Smooth muscle cell (in vitro differentiated cells): ENCODE data around the gene LTK. TPM values are rescaled to one million over a fixed set of nuclear protein-coding genes. Genes with fewer than 3 reads are reported as not detected.

Experiments
- DNase-seq: peaks from one replicate; lab custom pipeline; 2025; ENCODE audit not compliant: unreplicated experiment; lab: John Stamatoyannopoulos, UW
- H2AFZ ChIP-seq: fragments of 200-600 bp; sonication (generic); 2 replicates; pipeline ENCODE4 v1.6.0; 2016; ENCODE audit warnings: antibody characterized with exemption, low read depth, mild to moderate bottlenecking
- H3F3A ChIP-seq: fragments of 200-600 bp; sonication (generic); 2 replicates; pipeline ENCODE4 v1.6.0; 2017; ENCODE audit warnings: antibody characterized with exemption, low read depth
- H3K27ac ChIP-seq: fragments of 200-600 bp; sonication (generic); 2 replicates; pipeline ENCODE4 v1.5.1; 2016; ENCODE audit warnings: low read depth, mild to moderate bottlenecking
- H3K27me3 ChIP-seq: fragments of 200-600 bp; sonication (generic); 2 replicates; pipeline ENCODE4 v1.6.1; 2016; ENCODE audit warnings: low read depth, mild to moderate bottlenecking
- H3K36me3 ChIP-seq: fragments of 200-600 bp; sonication (generic); 2 replicates; pipeline ENCODE4 v1.5.1; 2016; ENCODE audit warnings: low read depth
- H3K4me1 ChIP-seq: fragments of 200-600 bp; sonication (generic); 2 replicates; pipeline ENCODE4 v1.5.1; 2016; ENCODE audit warnings: low read depth
- H3K4me2 ChIP-seq: fragments of 200-600 bp; sonication (generic); 2 replicates; pipeline ENCODE4 v1.6.0; 2016; ENCODE audit warnings: mild to moderate bottlenecking
- H3K4me3 ChIP-seq: fragments of 200-600 bp; sonication (generic); 2 replicates; pipeline ENCODE4 v1.5.1; 2016; ENCODE audit warnings: mild to moderate bottlenecking
- H3K79me2 ChIP-seq: fragments of 200-600 bp; sonication (generic); 2 replicates; pipeline ENCODE4 v1.6.0; 2016; ENCODE audit warnings: low read depth, mild to moderate bottlenecking
- H3K9ac ChIP-seq: fragments of 200-600 bp; sonication (generic); 2 replicates; pipeline ENCODE4 v1.6.0; 2016; ENCODE audit warnings: low read depth
- H3K9me3 ChIP-seq: fragments of 200-600 bp; sonication (generic); replicated peaks from 2 replicates; pipeline ENCODE4 v1.5.1; 2016; ENCODE audit warnings: low read depth
- H4K20me1 ChIP-seq: fragments of 200-600 bp; sonication (generic); 2 replicates; pipeline ENCODE4 v1.6.0; 2016; ENCODE audit warnings: low read depth
- WGBS: methylation state at CpG from one replicate; pipeline ENCODE4 v1.1.7; 2016; ENCODE audit warnings: low lambda C conversion rate; 5-methylcytosine and 5-hydroxymethylcytosine counted together
- polyA plus RNA-seq: library from polyadenylated mRNA; unstranded; fragments of >200 nt; fragmentation: Nextera tagmentation; extraction: Ambion mirVana; gene quantifications from 2 replicates; pipeline ENCODE4 v1.2.1, GENCODE V29; 2016
- total RNA-seq: library from RNA; depleted of rRNA; stranded (reverse); fragments of >200 nt; gene quantifications from 2 replicates; pipeline ENCODE4 v1.2.3, GENCODE V29; 2014
- TF ChIP-seq, protein P1 (sequence below): fragments of 200-600 bp; sonication (generic); IDR thresholded peaks from 2 replicates; pipeline ENCODE4 v1.5.1; 2017; ENCODE audit warnings: borderline replicate concordance, mild to moderate bottlenecking, antibody characterized with exemption; ENCODE audit not compliant: insufficient read depth, poor library complexity, severe bottlenecking

The LTK gene
- total RNA-seq: 0.18 and 1.2 TPM in 2 replicates
- polyA plus RNA-seq: 1.6 and 2.3 TPM in 2 replicates

DNA sequence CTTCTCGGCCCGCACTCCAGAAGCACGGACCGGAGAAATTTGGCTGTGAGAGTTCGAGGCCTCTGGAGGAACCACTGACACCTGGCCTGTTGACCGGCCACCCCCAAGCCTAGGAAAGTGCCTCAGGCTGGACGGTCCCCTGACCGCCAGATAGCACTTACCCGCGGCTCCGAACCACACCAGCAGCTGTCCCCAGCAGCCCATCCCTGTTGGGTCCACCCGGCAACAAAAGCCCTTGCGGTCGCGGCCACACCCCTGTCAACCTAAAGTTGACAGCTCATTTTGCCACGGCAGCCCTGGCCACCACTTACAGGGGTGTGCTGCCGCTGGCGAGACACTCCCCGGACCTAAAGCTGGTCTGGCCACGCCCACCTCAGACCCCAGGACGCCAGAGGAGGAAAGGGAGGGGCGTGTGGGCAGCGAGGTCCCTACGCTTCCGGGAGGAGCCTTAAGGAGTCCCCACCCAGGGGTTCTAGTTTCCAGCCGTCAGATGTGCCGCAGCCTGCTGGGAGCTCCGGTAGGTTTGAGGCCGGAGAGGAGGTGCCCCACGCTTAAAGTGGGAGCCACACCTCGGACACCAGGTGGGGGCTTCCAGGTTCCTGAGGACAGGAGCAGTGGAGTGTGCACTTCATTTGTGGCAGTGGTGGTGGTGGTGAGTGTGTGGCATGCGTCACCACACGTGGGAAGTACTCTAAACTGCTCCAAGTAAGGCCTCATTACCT lies at the start of gene LTK:
TSS of gene LTK (minus strand) at position 322 of the 722 bp plus-strand sequence. CDS start at position 204, 118 bp downstream.
- H3F3A ChIP-seq: no peaks in the 10 kb centered on the region
- H3K27me3 ChIP-seq: peaks cover 50% of the 10 kb centered on the region
- H3K36me3 ChIP-seq: no peaks in the 10 kb centered on the region
- peak within 1 kb of the TSS; percentile 88 for H3K4me2 ChIP-seq
- H3K27ac ChIP-seq: no peak within 1 kb of the TSS
- H3K4me1 ChIP-seq: peaks cover 24% of the 10 kb centered on the region
- no peaks in the 10 kb centered on the region for H3K79me2 ChIP-seq
- H3K4me3 ChIP-seq: peak within 1 kb of the TSS; percentile 40
- 12% methylated on average over 33 of the region's 33 CpGs for WGBS
- TF ChIP-seq, protein P1, sequence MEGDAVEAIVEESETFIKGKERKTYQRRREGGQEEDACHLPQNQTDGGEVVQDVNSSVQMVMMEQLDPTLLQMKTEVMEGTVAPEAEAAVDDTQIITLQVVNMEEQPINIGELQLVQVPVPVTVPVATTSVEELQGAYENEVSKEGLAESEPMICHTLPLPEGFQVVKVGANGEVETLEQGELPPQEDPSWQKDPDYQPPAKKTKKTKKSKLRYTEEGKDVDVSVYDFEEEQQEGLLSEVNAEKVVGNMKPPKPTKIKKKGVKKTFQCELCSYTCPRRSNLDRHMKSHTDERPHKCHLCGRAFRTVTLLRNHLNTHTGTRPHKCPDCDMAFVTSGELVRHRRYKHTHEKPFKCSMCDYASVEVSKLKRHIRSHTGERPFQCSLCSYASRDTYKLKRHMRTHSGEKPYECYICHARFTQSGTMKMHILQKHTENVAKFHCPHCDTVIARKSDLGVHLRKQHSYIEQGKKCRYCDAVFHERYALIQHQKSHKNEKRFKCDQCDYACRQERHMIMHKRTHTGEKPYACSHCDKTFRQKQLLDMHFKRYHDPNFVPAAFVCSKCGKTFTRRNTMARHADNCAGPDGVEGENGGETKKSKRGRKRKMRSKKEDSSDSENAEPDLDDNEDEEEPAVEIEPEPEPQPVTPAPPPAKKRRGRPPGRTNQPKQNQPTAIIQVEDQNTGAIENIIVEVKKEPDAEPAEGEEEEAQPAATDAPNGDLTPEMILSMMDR: no peak
- H2AFZ ChIP-seq: no peak within 1 kb of the TSS
- DNase-seq: no peak
- H3K9ac ChIP-seq: no peak within 1 kb of the TSS
- no peaks in the 10 kb centered on the region for H3K9me3 ChIP-seq
- H4K20me1 ChIP-seq: no peaks in the 10 kb centered on the region

DNA sequence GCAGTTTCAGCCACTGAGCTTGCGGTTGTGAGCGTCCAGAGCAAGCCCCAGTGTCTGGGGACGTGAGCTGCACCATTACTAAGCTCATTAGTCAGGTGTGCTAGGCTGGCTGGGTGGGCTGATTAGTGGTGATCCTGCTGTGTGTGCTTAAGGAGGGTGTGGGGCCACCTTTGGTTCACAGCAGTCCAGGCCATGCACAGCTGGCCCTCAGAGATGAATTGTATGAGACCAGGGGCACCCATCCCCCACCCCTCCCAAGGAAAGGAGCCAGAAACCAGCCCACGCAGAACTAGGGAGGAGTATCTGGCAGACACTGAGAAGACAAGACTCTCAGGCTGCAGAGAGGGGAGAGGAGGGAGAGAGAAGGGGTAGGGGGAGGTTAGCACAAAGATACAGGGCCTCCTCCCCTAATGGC lies 49.2 kb upstream of the LTK start:
- Histone ChIP-seq H3F3A (peaks cover 14% of the 10 kb centered on the region), H3K79me2 (no peaks in the 10 kb centered on the region), H3K36me3 (no peaks in the 10 kb centered on the region), H3K27ac (no peak overlapping the region), H4K20me1 (no peaks in the 10 kb centered on the region), H3K4me1 (peaks cover 61% of the 10 kb centered on the region), H3K9me3 (no peaks in the 10 kb centered on the region), H2AFZ (no peak overlapping the region), H3K9ac (no peak overlapping the region), H3K4me3 (no peak overlapping the region), H3K27me3 (no peaks in the 10 kb centered on the region), H3K4me2 (peak overlapping the region; percentile 35)
- DNase-seq: no peak
- WGBS: 52% methylated on average over 4 of the region's 4 CpGs
- TF ChIP-seq, protein P1: no peak

- no peaks in the 10 kb centered on the region for H3K36me3 ChIP-seq
- peaks cover 56% of the 10 kb centered on the region for H3K4me1 ChIP-seq
- no peaks in the 10 kb centered on the region for H3K79me2 ChIP-seq
- DNase-seq: no peak
- WGBS: 52% methylated on average over 5 of the region's 5 CpGs
- no peaks in the 10 kb centered on the region for H4K20me1 ChIP-seq
- peaks cover 15% of the 10 kb centered on the region for H3F3A ChIP-seq
- no peak overlapping the region for H3K4me3 ChIP-seq
- TF ChIP-seq, protein P1: no peak
- peak overlapping the region; percentile 35 for H3K4me2 ChIP-seq
- no peaks in the 10 kb centered on the region for H3K27me3 ChIP-seq
- H3K27ac ChIP-seq: no peak overlapping the region
- no peak overlapping the region for H3K9ac ChIP-seq
- no peaks in the 10 kb centered on the region for H3K9me3 ChIP-seq
- H2AFZ ChIP-seq: no peak overlapping the region
Measured at GRCh38 chr15:41562244-41562643, 48.6 kb upstream of the LTK start.

DNA sequence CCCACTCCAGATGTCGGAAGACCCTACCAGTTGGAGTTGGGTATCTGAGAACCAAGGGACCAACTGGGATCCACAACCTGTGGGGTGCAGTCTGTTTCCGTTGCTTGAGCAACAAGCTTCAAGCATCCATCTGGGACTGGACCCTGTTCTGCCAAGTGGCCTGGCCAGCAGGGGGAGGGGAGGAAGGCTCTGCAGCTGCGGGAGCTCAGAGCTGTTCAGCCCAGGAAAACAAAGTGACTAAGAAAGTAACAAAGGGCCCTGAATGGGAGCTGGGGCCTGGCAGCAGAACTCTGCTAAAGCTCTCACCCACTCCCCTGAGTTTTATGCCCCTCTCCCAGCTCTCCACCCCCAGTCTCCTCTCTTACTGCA lies 48.1 kb upstream of the LTK start:
- TF ChIP-seq, protein P1: no peak
- Histone ChIP-seq H3F3A (peaks cover 15% of the 10 kb centered on the region), H2AFZ (no peak overlapping the region), H3K4me2 (peak overlapping the region; percentile 26), H3K4me3 (no peak overlapping the region), H4K20me1 (no peaks in the 10 kb centered on the region), H3K4me1 (peaks cover 51% of the 10 kb centered on the region), H3K36me3 (no peaks in the 10 kb centered on the region), H3K79me2 (no peaks in the 10 kb centered on the region), H3K9me3 (no peaks in the 10 kb centered on the region), H3K27me3 (no peaks in the 10 kb centered on the region), H3K27ac (no peak overlapping the region), H3K9ac (no peak overlapping the region)
- no peak for DNase-seq
- WGBS: 59% methylated on average over 3 of the region's 3 CpGs
